KOPT-K1 (cell line): ENCODE results near the gene R3HDM1.
A peak's percentile ranks its signal among the peaks of the same experiment; 100 is the strongest.
"Not testable (repeated sequence)": the region's sequence is repeated elsewhere in the genome, so short reads cannot be mapped to it uniquely, and the experiment has no call there.

Experiments used
- H3K27ac ChIP-seq: fragments of 200-600 bp; sonication (generic); 2 replicates; pipeline ENCODE4 v1.5.1; 2016; ENCODE audit warnings: antibody characterized with exemption, mild to moderate bottlenecking, low read depth, low read length; ENCODE audit not compliant: poor library complexity, severe bottlenecking
- H3K36me3 ChIP-seq: fragments of 200-600 bp; sonication (generic); 2 replicates; pipeline ENCODE4 v1.5.1; 2017; ENCODE audit warnings: antibody characterized with exemption, mild to moderate bottlenecking, low read length, moderate library complexity; ENCODE audit not compliant: insufficient read depth
- H3K9me3 ChIP-seq: fragments of 200-600 bp; sonication (generic); 2 replicates; pipeline ENCODE4 v1.5.1; 2017; ENCODE audit warnings: antibody characterized with exemption, low read length, mild to moderate bottlenecking; ENCODE audit not compliant: insufficient read depth, poor library complexity, severe bottlenecking

R3HDM1 gene

DNA sequence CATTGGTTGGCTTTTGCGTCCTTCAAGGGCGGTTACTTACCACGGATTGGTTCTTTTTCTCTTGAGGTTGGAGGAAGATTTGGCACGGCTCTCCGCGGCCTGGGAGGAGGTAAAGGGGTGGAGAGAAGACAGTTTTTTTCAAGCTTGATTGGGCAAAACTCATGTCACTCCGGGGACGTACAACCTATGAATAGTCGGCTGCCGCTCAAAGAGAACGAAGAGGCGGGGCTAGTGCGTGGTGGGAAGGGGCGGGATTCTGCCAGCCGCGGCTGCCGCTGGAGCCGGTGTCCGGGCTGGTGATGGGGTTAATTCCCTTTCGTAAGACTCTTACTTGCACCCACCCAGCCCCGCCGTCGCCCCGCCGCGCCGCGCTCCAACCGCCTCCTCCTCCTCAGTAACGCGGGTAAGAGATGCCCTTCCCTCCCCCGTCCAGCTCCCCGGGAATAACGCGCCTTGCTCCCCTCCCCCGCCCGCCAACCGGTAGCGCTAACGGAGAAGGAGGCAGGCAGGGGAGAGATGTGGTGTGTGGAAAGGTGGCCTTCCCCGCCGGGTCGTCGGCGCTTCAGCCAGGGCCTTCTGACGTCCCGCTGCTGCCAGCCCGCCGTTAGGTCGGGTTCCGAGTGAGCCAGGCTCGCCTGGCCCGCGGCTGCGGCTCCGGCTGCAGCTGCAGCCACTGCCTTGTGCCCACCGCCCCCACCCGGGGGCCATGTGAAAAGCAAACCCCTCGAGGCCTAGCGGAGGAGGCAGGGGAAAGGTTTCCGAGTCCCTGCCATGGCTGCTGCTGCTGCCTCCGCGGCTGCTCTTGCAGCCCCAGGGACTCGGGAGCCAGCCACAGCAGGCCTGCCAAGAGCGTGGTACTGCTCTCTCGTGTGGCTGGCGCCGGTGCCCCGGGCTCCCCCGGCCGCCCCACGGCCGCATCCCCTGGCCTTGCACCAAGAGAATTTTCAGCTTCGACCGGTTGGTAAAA, at the start of gene R3HDM1:
R3HDM1 (plus strand) TSS at position 254 of the 967 bp plus-strand sequence. CDS start 73,362 bp downstream, outside the sequence.
- Histone ChIP-seq H3K9me3 (peaks cover 2% of the 10 kb centered on the region), H3K27ac (peak within 1 kb of the TSS; percentile 90), H3K36me3 (peaks cover 17% of the 10 kb centered on the region; the same call in 1 of the 2 replicates)

DNA sequence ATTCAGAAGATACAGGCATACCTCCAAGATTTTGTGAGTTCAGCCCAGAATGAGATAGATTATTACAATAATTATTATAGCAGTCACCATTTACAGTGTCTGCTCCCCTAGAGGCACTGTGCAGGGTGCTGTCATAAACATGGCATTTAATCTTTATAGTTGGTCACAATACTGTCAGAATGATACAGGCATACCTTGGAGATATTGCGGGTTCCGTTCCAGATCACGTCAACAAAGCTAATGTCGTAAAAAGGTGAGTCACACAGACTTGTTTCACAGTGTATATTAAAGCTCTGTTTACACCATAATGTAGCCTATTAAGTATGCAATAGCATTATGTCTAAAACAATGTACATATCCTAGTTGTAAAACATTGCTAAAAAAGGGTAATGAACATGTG, 45.8 kb upstream of the R3HDM1 start:
- no peak overlapping the region for H3K27ac ChIP-seq
- H3K9me3 ChIP-seq, result peaks cover 29% of the 10 kb centered on the region
- H3K36me3 ChIP-seq, result peaks cover 27% of the 10 kb centered on the region; the same call in 1 of the 2 replicates

DNA sequence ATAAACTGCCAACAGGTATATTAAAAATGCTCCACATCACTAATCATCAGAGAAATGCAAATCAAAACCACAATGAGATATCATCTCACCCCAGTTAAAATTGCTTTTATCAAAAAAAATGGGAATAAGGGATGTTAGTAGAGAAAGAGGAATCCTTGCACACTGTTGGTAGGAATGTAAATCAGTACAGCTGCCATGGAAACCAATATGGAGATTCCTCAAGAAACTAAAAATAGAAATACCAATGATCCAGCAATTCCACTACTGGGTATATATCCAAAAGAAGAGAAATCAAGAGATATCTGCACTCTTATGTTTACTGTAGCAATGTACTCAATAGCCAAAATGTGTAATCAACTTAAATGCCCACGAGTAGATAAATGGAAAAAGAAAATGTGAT, 40.9 kb upstream of the R3HDM1 start:
- H3K27ac ChIP-seq, result no peak overlapping the region
- H3K36me3 ChIP-seq, result peaks cover 15% of the 10 kb centered on the region
- H3K9me3 ChIP-seq, result peaks cover 23% of the 10 kb centered on the region

DNA sequence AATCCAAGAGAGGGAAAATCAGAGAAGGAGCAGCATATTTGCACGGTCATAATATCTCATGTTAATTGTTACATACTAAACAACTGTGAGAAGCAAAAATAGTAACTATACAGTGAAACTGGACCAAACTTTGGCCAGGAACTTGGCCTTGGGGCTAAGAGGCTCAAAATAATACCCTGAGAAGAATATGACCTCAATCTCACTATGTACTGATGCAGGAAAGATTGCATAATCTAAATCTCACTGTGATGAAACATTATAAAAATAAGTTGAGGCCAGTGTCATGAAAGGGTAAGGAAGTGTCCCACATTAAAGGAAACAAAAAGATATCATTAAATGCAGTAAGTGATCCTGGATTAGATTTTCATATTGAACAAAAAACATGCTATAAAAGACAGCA, 36.8 kb upstream of the R3HDM1 start:
- H3K36me3 ChIP-seq, result peaks cover 17% of the 10 kb centered on the region
- peaks cover 24% of the 10 kb centered on the region for H3K9me3 ChIP-seq
- H3K27ac ChIP-seq, result no peak overlapping the region

DNA sequence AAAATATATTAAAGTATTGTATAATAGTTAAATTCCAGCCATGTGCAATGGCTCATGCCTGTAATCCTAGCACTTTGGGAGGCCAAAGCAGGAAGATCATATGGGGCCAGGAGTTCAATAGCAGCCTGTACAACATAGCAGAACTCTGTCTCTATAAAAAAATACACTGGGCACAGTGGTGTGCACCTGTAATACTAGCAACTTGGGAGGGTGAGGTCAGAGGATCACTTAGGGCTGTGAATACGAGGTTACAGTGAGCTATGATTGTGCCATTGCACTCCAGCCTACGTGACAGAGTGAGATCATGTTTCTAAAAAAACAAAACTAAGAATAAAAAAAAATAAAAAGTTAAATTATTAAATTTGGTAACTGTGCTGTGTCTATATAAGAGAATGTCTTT, 36.4 kb upstream of the R3HDM1 start:
- Histone ChIP-seq H3K27ac (no peak overlapping the region), H3K9me3 (peaks cover 28% of the 10 kb centered on the region), H3K36me3 (peaks cover 21% of the 10 kb centered on the region)

DNA sequence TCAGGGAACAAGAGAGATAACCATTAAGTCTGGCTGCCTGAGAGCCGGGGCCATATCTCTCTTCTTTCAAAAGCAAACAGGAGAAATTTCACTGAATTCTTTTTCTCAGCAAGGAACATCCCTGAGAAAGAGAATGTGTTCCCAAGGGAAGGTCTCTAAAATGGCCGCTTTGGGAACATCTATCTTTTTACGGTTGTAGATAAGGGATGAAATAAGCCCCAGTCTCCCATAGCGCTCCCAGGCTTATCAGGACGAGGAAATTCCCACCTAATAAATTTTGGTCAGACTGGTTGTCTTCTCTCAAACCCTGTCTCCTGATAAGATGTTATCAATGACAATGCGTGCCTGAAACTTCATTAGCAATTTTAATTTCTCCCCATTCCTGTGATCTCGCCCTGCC, 32.7 kb upstream of the R3HDM1 start:
- not testable (repeated sequence) for H3K27ac ChIP-seq
- Histone ChIP-seq H3K9me3 (peaks cover 32% of the 10 kb centered on the region), H3K36me3 (peaks cover 40% of the 10 kb centered on the region)

DNA sequence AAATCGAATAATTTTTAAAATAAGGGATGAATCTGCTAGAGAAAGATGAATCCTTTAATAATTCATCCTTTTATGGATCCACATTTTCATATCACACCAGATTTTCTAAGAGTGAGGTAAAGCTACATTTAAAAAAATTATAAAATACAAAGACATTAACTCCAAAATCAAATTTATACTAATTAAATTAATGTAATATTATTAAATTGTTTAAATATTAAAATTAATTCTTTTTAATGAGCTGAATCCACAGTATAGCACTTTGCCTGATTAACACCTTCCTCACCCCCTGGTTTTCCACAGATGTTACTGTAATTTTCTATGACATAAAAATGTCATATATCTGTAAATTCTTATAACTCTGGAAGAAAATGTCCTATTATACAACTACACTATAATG, 26.5 kb upstream of the R3HDM1 start:
- Histone ChIP-seq H3K27ac (no peak overlapping the region), H3K9me3 (peaks cover 5% of the 10 kb centered on the region), H3K36me3 (peaks cover 23% of the 10 kb centered on the region)

DNA sequence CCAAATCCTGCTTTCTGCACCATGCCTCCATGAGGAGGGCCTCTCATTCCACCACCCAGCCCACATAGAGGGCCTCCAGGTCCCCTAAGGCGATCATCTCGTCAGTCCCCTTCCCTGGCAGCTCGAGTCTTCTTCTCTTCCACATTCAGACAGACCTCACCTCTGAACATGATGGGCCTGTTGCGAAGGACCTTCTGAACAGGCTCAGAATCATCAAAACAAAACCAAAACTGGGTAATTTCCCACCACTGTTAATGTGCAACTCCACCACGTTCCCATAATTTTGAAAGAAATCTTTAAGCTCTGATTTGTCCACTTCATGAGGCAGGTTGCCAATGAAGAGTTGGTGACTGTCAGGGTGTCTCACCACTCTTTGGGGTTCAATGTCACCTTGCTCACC, 20.7 kb upstream of the R3HDM1 start:
- Histone ChIP-seq H3K9me3 (peaks cover 52% of the 10 kb centered on the region), H3K27ac (no peak overlapping the region), H3K36me3 (peaks cover 9% of the 10 kb centered on the region; the same call in 1 of the 2 replicates)

DNA sequence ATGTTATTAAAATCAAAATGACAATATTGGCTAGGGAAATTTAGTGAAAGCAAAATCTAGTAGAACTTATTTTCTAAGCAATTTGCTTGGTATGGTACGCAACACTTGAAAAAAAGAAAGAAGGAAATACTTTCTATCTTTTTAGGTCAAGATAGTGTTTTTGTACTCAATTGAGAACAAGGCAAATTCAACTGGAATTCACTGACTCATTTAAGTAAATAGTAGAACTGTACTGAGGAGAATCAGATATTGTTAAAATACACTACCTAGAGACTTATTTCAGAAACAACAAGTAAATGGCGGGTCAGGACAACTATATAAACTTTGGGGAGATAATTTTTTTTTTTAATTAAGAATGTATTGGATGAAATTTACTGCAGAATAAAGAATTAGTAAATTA, 19.2 kb upstream of the R3HDM1 start:
- Histone ChIP-seq H3K27ac (no peak overlapping the region), H3K9me3 (peaks cover 67% of the 10 kb centered on the region), H3K36me3 (peaks cover 11% of the 10 kb centered on the region; the same call in 1 of the 2 replicates)

DNA sequence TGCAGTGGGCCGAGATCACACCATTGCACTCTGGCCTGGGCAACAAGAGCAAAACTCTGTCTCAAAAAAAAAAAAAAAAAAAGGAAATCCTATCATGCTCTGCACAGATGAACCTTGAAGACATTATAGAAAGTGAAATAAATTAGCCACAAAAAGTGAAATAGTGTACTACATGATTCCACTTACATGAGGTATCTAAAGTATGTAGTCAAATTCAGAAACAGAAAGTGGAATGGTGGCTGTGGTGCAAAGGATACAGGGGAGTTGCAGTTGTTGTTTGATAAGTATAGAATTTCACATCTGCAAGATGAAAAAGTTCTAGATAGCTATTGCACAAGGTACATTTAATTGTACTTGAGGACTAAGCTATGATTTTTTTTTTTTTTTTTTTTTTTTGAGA, 5.5 kb upstream of the R3HDM1 start:
- H3K27ac ChIP-seq, result no peak overlapping the region
- peaks cover 9% of the 10 kb centered on the region for H3K9me3 ChIP-seq
- H3K36me3 ChIP-seq, result peaks cover 5% of the 10 kb centered on the region; the same call in 1 of the 2 replicates

DNA sequence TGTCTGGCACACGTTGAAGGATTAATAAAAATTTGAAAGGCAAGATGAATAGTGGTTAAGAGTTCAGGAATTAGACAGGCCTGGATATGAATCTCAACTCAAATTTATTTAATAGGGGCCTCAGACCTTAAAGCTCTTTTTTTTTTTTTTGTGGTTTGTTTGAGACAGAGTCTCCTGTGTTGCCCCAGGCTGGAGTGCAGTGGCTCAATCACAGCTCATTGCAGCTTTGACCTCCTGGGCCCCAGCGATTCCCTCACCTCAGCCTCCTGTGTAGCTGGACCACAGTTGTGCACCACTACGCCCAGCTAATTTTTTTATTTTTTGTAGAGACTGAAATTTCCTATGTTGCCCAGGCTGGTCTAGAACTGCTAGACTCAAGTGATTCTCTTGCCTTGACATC, 3.3 kb upstream of the R3HDM1 start:
- H3K9me3 ChIP-seq, result no peaks in the 10 kb centered on the region
- H3K36me3 ChIP-seq, result no peaks in the 10 kb centered on the region
- H3K27ac ChIP-seq, result no peak overlapping the region

DNA sequence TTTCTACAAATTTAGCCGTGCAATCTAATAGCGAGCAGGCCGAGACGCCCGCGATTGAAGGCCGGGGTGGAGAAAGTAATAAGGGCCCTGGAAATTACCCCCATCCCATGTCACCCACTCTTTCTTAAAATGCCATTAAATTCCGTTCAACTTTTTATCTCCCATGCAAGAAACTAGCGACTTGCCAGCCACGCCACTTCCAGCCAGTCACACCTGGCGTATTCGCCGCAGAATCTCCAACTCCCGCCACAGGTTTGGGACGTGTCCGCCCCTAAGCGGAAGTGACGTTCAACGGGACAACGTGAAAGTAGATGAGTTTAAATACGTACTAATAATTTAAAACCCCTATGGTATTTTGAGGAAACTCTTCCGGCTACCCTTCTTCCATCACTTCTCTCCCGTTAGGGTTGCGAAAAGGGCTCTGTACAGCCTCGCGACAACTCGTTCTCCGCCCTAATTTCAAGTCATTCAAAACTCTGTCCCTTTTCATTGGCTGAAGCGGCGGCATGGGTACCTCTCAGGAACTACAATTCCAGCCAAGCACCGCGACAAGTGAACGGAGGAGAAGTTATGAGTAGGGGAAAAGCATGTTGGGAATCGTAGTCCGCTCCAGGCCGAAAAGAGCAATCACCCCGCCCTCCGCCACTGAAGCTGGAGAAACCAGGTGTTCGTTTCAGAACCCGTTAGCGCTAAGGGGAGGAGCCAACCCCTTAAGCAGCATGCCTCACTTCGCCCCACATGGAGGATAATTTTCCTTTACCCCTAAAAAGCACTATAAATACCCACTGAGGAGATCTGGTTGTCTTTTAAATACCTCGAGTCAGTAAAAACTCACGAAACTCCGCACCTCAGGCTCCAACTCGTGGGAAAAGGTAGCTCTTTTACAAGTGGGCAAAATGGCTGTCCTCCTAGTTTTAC, 712 bp upstream of the R3HDM1 start, which contains the start of gene ZRANB3:
ZRANB3 (minus strand) TSS at position 906 of the 918 bp plus-strand sequence.
- Histone ChIP-seq H3K27ac (peak within 1 kb of the TSS; percentile 90), H3K36me3 (peaks cover 9% of the 10 kb centered on the region; the same call in 1 of the 2 replicates), H3K9me3 (no peaks in the 10 kb centered on the region)

DNA sequence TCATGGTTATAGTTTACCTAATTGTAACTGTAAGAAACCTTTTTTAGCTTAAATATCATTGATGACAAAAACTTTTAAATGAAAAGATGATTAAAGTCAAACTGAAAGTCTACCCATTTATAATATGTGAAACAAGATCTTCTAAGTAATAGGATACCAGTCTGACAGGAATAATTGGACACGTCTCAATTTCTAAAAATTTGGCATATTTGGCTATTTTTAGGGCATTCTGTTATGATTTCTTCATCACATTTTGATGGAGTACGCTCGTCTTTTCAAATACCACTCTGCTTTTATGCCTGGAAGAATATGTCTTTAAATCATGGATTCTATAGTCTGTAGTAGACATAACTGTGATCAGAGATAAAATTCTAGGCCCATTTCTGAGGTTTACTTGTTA, 1.3 kb downstream of the R3HDM1 start:
- Histone ChIP-seq H3K36me3 (peaks cover 24% of the 10 kb centered on the region; the same call in 1 of the 2 replicates), H3K27ac (peak overlapping the region; percentile 90), H3K9me3 (peaks cover 8% of the 10 kb centered on the region)

DNA sequence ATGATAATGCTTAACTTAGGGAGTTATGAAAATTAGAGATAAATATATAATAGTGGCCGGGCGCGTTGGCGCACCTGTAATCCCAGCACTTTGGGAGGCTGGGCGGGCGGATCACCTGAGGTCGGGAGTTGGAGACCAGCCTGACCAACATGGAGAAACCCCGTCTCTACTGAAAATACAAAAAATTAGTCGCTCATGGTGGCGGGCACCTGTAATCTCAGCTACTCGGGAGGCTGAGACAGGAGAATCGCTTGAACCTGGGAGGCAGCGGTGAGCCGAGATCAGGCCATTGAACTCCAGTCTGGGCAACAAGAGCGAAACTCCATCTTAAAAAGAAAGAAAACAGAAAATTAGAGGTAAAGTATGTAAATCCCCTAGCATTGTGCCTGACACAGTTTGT, 2.3 kb downstream of the R3HDM1 start:
- not testable (repeated sequence) for H3K27ac ChIP-seq, H3K9me3 ChIP-seq
- H3K36me3 ChIP-seq, result peaks cover 29% of the 10 kb centered on the region

DNA sequence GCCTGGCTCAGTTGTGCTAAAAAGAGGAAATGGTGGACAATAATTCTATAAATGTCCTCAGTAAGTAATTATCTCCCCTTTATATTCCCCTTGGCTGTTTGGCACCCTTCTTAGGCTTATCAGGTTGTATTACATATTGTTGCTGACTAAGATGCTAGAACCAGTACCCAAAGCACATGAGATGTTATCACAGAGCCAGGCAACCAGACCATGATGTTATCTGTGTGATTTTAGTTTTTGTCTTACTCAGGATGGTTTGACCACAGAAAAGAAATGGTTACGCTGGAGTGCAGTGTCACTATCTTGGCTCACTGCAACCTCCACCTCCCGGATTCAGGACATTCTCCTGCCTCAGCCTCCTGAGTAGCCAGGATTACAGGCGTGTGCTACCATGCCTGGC, 15.2 kb downstream of the R3HDM1 start:
- Histone ChIP-seq H3K9me3 (no peaks in the 10 kb centered on the region), H3K36me3 (0 out of 2 replicates have a peak, but pooled peaks cover 10% of the 10 kb centered on the region), H3K27ac (no peak overlapping the region)
